ENCODE measurements around the gene GABBR2.

- TF ChIP-seq, protein P1, sequence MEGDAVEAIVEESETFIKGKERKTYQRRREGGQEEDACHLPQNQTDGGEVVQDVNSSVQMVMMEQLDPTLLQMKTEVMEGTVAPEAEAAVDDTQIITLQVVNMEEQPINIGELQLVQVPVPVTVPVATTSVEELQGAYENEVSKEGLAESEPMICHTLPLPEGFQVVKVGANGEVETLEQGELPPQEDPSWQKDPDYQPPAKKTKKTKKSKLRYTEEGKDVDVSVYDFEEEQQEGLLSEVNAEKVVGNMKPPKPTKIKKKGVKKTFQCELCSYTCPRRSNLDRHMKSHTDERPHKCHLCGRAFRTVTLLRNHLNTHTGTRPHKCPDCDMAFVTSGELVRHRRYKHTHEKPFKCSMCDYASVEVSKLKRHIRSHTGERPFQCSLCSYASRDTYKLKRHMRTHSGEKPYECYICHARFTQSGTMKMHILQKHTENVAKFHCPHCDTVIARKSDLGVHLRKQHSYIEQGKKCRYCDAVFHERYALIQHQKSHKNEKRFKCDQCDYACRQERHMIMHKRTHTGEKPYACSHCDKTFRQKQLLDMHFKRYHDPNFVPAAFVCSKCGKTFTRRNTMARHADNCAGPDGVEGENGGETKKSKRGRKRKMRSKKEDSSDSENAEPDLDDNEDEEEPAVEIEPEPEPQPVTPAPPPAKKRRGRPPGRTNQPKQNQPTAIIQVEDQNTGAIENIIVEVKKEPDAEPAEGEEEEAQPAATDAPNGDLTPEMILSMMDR (optimal IDR thresholded peaks at IDR 0.05 in 1 of 3, IDR thresholded peaks at IDR 0.05 in 1 of 3, conservative IDR thresholded peaks at IDR 0.05 in 1 of 3; ENCODE audit: extremely low read depth in 1 of 3, insufficient read depth in 2 of 3, low read length in 3 of 3): no peak
- no peak for TF ChIP-seq EZH2 (IDR thresholded peaks at IDR 0.05; ENCODE audit: low read length)
Observed at GRCh38 chr9:98272083-98272482, 436.7 kb downstream of the GABBR2 start.
